ENCODE data around the gene KRTAP2-1. TPM values are rescaled to one million over a fixed set of nuclear protein-coding genes. Genes with fewer than 3 reads are reported as not detected.

The KRTAP2-1 gene
- total RNA-seq, 1 donor from 2014 or later = not detected

DNA sequence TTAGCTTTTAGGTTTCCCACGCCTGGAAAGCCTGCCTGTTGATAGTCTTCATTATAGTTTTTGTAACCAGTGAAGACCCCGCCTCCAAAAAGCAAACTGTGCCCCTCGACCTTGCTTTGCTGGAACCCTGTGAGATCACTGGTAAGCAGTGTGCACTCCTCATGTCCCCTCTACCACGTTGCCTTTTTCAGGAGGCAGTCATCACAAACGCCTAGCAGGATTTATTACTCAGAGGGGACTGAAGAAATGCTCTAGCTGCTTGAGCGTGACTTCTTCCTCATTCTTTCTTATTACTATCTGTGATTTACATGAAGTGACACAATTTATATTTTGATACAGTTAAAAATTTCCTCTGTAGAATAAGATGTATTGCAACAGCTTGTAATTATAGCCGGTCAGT lies 31.7 kb downstream of the KRTAP2-1 start:
- Mint-ChIP-seq H3K27ac (ENCODE audit: unreplicated experiment) (no peak overlapping the region), H3K36me3 (ENCODE audit: low read depth) (no peaks in the 10 kb centered on the region), H3K4me3 (no peak overlapping the region), H3K9me3 (no peaks in the 10 kb centered on the region), H3K4me1 (peaks cover 5% of the 10 kb centered on the region), H3K27me3 (ENCODE audit: low read depth) (no peaks in the 10 kb centered on the region)
- no peak for DNase-seq (ENCODE audit: low read depth, low spot score)
- TF ChIP-seq, protein P1, sequence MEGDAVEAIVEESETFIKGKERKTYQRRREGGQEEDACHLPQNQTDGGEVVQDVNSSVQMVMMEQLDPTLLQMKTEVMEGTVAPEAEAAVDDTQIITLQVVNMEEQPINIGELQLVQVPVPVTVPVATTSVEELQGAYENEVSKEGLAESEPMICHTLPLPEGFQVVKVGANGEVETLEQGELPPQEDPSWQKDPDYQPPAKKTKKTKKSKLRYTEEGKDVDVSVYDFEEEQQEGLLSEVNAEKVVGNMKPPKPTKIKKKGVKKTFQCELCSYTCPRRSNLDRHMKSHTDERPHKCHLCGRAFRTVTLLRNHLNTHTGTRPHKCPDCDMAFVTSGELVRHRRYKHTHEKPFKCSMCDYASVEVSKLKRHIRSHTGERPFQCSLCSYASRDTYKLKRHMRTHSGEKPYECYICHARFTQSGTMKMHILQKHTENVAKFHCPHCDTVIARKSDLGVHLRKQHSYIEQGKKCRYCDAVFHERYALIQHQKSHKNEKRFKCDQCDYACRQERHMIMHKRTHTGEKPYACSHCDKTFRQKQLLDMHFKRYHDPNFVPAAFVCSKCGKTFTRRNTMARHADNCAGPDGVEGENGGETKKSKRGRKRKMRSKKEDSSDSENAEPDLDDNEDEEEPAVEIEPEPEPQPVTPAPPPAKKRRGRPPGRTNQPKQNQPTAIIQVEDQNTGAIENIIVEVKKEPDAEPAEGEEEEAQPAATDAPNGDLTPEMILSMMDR (conservative IDR thresholded peaks at IDR 0.05) = no peak

DNA sequence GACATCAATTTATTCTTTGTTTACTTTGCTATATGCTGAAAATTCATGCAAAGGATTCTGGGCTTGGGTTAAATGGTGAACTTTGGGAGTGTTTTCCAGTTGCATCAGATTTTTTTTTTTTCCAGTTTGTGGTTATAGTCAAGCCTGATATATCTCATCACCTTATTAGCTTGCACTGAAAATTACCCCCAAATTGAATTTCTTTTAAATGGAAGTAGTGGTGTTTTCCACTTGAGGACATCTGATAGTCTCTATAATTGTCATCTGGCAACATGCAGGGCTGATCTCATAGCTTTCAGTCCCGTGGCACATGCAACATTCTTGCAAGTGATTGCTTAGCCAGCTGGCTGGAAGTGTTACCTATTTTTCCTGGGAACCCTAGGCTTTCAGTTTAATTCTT lies 33.5 kb downstream of the KRTAP2-1 start:
- TF ChIP-seq, protein P1 (conservative IDR thresholded peaks at IDR 0.05) = no peak
- Mint-ChIP-seq H3K9me3 (no peaks in the 10 kb centered on the region), H3K27me3 (ENCODE audit: low read depth) (no peaks in the 10 kb centered on the region), H3K36me3 (ENCODE audit: low read depth) (no peaks in the 10 kb centered on the region), H3K27ac (ENCODE audit: unreplicated experiment) (no peak overlapping the region), H3K4me3 (no peak overlapping the region), H3K4me1 (peaks cover 5% of the 10 kb centered on the region)
- no peak for DNase-seq (ENCODE audit: low read depth, low spot score)

DNA sequence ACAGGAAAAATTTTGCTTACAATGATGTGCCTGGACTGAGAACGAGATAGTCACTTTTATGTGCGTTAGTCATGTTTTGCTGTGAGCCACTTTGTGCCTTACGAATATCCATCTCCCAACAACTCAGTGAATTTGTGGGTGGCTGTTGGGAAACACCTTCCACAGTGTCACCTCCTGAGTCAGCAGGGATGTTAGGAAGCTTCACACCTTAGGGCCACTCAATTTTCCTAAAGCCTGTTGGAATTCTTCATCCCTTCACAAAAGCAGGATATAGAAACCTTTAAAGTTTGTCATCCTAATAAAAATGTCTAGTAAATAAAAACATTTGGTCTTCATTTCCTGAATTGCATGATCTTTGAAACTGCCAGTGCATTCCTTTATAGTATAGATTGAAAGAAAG lies 33.9 kb downstream of the KRTAP2-1 start:
- no peak overlapping the region for H3K27ac Mint-ChIP-seq (ENCODE audit: unreplicated experiment)
- TF ChIP-seq, protein P1 (conservative IDR thresholded peaks at IDR 0.05) = no peak
- H3K27me3 Mint-ChIP-seq (ENCODE audit: low read depth) = no peaks in the 10 kb centered on the region
- peaks cover 5% of the 10 kb centered on the region for H3K4me1 Mint-ChIP-seq
- no peaks in the 10 kb centered on the region for H3K36me3 Mint-ChIP-seq (ENCODE audit: low read depth)
- H3K4me3 Mint-ChIP-seq = no peak overlapping the region
- no peaks in the 10 kb centered on the region for H3K9me3 Mint-ChIP-seq
- no peak for DNase-seq (ENCODE audit: low read depth, low spot score)

DNA sequence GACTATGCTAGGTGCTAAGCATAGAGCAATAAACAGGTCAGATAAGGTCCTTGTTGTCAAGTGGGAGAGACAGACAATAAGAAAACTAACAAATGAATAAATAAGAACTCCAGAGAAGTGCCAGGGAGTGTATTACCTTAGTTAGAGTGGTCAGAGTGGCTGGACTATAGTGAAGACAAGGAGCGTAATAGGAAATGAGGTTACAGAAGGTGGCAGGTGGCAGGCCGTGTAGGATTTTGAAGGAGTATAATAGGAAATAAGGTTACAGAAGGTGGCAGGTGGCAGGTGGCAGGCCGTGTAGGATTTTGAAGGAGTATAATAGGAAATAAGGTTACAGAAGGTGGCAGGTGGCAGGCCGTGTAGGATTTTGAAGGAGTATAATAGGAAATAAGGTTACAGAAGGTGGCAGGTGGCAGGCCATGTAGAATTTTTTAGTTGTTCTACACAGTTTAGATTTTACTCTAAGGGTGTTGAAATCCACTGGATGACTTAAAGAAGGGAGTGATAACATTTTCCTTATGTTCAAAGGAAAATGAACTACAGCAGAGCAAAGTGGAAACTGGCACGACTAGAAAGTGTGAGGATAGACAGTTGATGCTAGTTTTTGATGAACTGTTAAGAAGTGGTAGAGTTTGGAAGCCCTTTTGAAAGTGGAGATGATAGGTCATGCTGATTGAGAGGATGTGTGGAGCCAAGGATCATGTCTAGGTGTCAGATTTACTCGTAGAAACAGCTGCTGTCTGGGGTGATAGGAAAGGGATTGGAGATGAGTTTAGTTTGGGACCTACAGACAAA lies 34.6 kb downstream of the KRTAP2-1 start:
- Mint-ChIP-seq H3K27me3 (ENCODE audit: low read depth) (no peaks in the 10 kb centered on the region), H3K4me1 (peaks cover 5% of the 10 kb centered on the region), H3K36me3 (ENCODE audit: low read depth) (no peaks in the 10 kb centered on the region), H3K9me3 (no peaks in the 10 kb centered on the region), H3K4me3 (no peak overlapping the region), H3K27ac (ENCODE audit: unreplicated experiment) (no peak overlapping the region)
- no peak for DNase-seq (ENCODE audit: low read depth, low spot score)
- TF ChIP-seq, protein P1 (conservative IDR thresholded peaks at IDR 0.05) = no peak

DNA sequence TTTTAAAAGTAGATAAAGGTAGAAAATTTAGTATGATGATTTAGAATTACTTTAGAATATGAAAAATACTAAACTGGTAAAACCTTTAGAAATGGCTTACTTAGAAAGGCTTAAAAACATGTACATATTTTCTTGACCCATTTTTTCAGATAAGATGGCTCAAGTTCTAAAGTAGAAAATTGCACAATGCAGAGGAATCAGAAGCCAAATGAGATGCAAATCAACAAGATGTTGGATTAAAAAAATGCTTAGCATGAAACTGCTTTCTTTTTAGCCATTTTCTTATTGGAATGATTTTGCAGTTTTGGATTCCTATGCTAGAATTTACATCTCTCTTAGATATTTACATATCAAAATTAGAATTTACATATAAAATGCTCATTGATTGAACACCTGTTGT lies 36.7 kb downstream of the KRTAP2-1 start:
- H3K27me3 Mint-ChIP-seq (ENCODE audit: low read depth) = no peaks in the 10 kb centered on the region
- H3K36me3 Mint-ChIP-seq (ENCODE audit: low read depth) = no peaks in the 10 kb centered on the region
- no peaks in the 10 kb centered on the region for H3K9me3 Mint-ChIP-seq
- TF ChIP-seq, protein P1 (conservative IDR thresholded peaks at IDR 0.05) = no peak
- no peaks in the 10 kb centered on the region for H3K4me1 Mint-ChIP-seq
- no peak for DNase-seq (ENCODE audit: low read depth, low spot score)
- H3K4me3 Mint-ChIP-seq = no peak overlapping the region
- no peak overlapping the region for H3K27ac Mint-ChIP-seq (ENCODE audit: unreplicated experiment)
